ENCODE data around the gene SLC7A6.
"Not testable (repeated sequence)": the region's sequence is repeated elsewhere in the genome, so short reads cannot be mapped to it uniquely, and the experiment has no call there.

The SLC7A6 gene

GRCh38 chr16:68288796-68289195, 24.5 kb downstream of the SLC7A6 start:
- not testable (repeated sequence) for H3K9me3 Mint-ChIP-seq; DNase-seq (ENCODE audit: low spot score in 2 of 2); H3K4me3 Mint-ChIP-seq; H3K27me3 Mint-ChIP-seq; H3K27ac Mint-ChIP-seq; ATAC-seq (ENCODE audit: low read depth)
- peaks cover 53% of the 10 kb centered on the region for H3K4me1 Mint-ChIP-seq
- peaks cover 34% of the 10 kb centered on the region for H3K36me3 Mint-ChIP-seq

- Mint-ChIP-seq H3K27ac (peak overlapping the region; percentile 87), H3K36me3 (peaks cover 37% of the 10 kb centered on the region), H3K27me3 (no peaks in the 10 kb centered on the region), H3K4me1 (peaks cover 52% of the 10 kb centered on the region), H3K4me3 (peak overlapping the region; percentile 52), H3K9me3 (no peaks in the 10 kb centered on the region)
- ATAC-seq (ENCODE audit: low read depth) = no peak
- no peak for DNase-seq (ENCODE audit: low spot score in 2 of 2)
Measured at GRCh38 chr16:68289202-68289601, 24.9 kb downstream of the SLC7A6 start.

- Mint-ChIP-seq H3K36me3 (peaks cover 40% of the 10 kb centered on the region), H3K27ac (peak overlapping the region; percentile 87), H3K27me3 (no peaks in the 10 kb centered on the region), H3K4me3 (peak overlapping the region; percentile 52), H3K9me3 (no peaks in the 10 kb centered on the region), H3K4me1 (peaks cover 48% of the 10 kb centered on the region)
- DNase-seq (ENCODE audit: low spot score in 2 of 2) (peak; percentile 67 to 72), ATAC-seq (ENCODE audit: low read depth) (peak; percentile 85)
Measured at GRCh38 chr16:68289621-68290329, 25.4 kb downstream of the SLC7A6 start.

- DNase-seq (ENCODE audit: low spot score in 2 of 2) (no peak), ATAC-seq (ENCODE audit: low read depth) (no peak)
- H3K4me1 Mint-ChIP-seq = peaks cover 44% of the 10 kb centered on the region
- H3K9me3 Mint-ChIP-seq = no peaks in the 10 kb centered on the region
- peak overlapping the region; percentile 87 for H3K27ac Mint-ChIP-seq
- no peaks in the 10 kb centered on the region for H3K27me3 Mint-ChIP-seq
- H3K4me3 Mint-ChIP-seq = peak overlapping the region; percentile 19
- H3K36me3 Mint-ChIP-seq = peaks cover 40% of the 10 kb centered on the region
Measured at GRCh38 chr16:68290450-68290849, 26.1 kb downstream of the SLC7A6 start.

GRCh38 chr16:68291227-68291626, 26.9 kb downstream of the SLC7A6 start:
- no peak overlapping the region for H3K4me3 Mint-ChIP-seq

GRCh38 chr16:68292425-68292824, 28.1 kb downstream of the SLC7A6 start:
- H3K27ac Mint-ChIP-seq = no peak overlapping the region
- peaks cover 37% of the 10 kb centered on the region for H3K36me3 Mint-ChIP-seq
- no peak overlapping the region for H3K4me3 Mint-ChIP-seq
- DNase-seq (ENCODE audit: low spot score in 2 of 2) = no peak
- peaks cover 34% of the 10 kb centered on the region for H3K4me1 Mint-ChIP-seq
- no peaks in the 10 kb centered on the region for H3K27me3 Mint-ChIP-seq
- H3K9me3 Mint-ChIP-seq = no peaks in the 10 kb centered on the region
- no peak for ATAC-seq (ENCODE audit: low read depth)

More at GRCh38 chr16:68291227-68291626, 26.9 kb downstream of the SLC7A6 start:
- Mint-ChIP-seq H3K9me3 (no peaks in the 10 kb centered on the region), H3K36me3 (peaks cover 39% of the 10 kb centered on the region), H3K27ac (peak overlapping the region; percentile 87), H3K27me3 (no peaks in the 10 kb centered on the region), H3K4me1 (peaks cover 42% of the 10 kb centered on the region)
- DNase-seq (ENCODE audit: low spot score in 2 of 2) (no peak), ATAC-seq (ENCODE audit: low read depth) (no peak)

- H3K27ac Mint-ChIP-seq = peak overlapping the region; percentile 63
Measured at GRCh38 chr16:68296291-68296690, 32.0 kb downstream of the SLC7A6 start.

GRCh38 chr16:68296693-68297092, 32.4 kb downstream of the SLC7A6 start:
- peaks cover 33% of the 10 kb centered on the region for H3K36me3 Mint-ChIP-seq
- H3K4me1 Mint-ChIP-seq = peaks cover 15% of the 10 kb centered on the region
- ATAC-seq (ENCODE audit: low read depth) (no peak), DNase-seq (ENCODE audit: low spot score in 2 of 2) (no peak)
- H3K4me3 Mint-ChIP-seq = no peak overlapping the region
- no peaks in the 10 kb centered on the region for H3K9me3 Mint-ChIP-seq
- peak overlapping the region; percentile 63 for H3K27ac Mint-ChIP-seq
- no peaks in the 10 kb centered on the region for H3K27me3 Mint-ChIP-seq

More at GRCh38 chr16:68296291-68296690, 32.0 kb downstream of the SLC7A6 start:
- DNase-seq (ENCODE audit: low spot score in 2 of 2) = no peak
- peaks cover 35% of the 10 kb centered on the region for H3K36me3 Mint-ChIP-seq
- ATAC-seq (ENCODE audit: low read depth) = no peak
- H3K9me3 Mint-ChIP-seq = no peaks in the 10 kb centered on the region
- no peak overlapping the region for H3K4me3 Mint-ChIP-seq
- no peaks in the 10 kb centered on the region for H3K27me3 Mint-ChIP-seq
- H3K4me1 Mint-ChIP-seq = peaks cover 19% of the 10 kb centered on the region

GRCh38 chr16:68297908-68298307, 33.6 kb downstream of the SLC7A6 start:
- no peak for DNase-seq (ENCODE audit: low spot score in 2 of 2)
- no peak for ATAC-seq (ENCODE audit: low read depth)
- peaks cover 18% of the 10 kb centered on the region for H3K4me1 Mint-ChIP-seq
- H3K27ac Mint-ChIP-seq = peak overlapping the region; percentile 24
- H3K36me3 Mint-ChIP-seq = peaks cover 39% of the 10 kb centered on the region
- no peaks in the 10 kb centered on the region for H3K27me3 Mint-ChIP-seq
- H3K4me3 Mint-ChIP-seq = no peak overlapping the region
- H3K9me3 Mint-ChIP-seq = no peaks in the 10 kb centered on the region

GRCh38 chr16:68298312-68298711, 34.0 kb downstream of the SLC7A6 start:
- H3K9me3 Mint-ChIP-seq = no peaks in the 10 kb centered on the region

GRCh38 chr16:68298907-68299561, 34.7 kb downstream of the SLC7A6 start:
- no peak for DNase-seq (ENCODE audit: low spot score in 2 of 2)
- H3K36me3 Mint-ChIP-seq = peaks cover 37% of the 10 kb centered on the region

More at GRCh38 chr16:68298312-68298711, 34.0 kb downstream of the SLC7A6 start:
- peak overlapping the region; percentile 24 for H3K27ac Mint-ChIP-seq
- no peak for ATAC-seq (ENCODE audit: low read depth)
- DNase-seq (ENCODE audit: low spot score in 2 of 2) = no peak
- peaks cover 18% of the 10 kb centered on the region for H3K4me1 Mint-ChIP-seq
- no peaks in the 10 kb centered on the region for H3K27me3 Mint-ChIP-seq
- H3K4me3 Mint-ChIP-seq = no peak overlapping the region
- peaks cover 38% of the 10 kb centered on the region for H3K36me3 Mint-ChIP-seq

GRCh38 chr16:68299571-68300453, 35.5 kb downstream of the SLC7A6 start:
- DNase-seq (ENCODE audit: low spot score in 2 of 2) (no peak), ATAC-seq (ENCODE audit: low read depth) (no peak)
- Mint-ChIP-seq H3K9me3 (no peaks in the 10 kb centered on the region), H3K36me3 (peaks cover 32% of the 10 kb centered on the region), H3K27ac (peak overlapping the region; percentile 70), H3K4me1 (peaks cover 10% of the 10 kb centered on the region), H3K4me3 (no peak overlapping the region), H3K27me3 (no peaks in the 10 kb centered on the region)

More at GRCh38 chr16:68298907-68299561, 34.7 kb downstream of the SLC7A6 start:
- ATAC-seq (ENCODE audit: low read depth) = no peak
- Mint-ChIP-seq H3K4me1 (peaks cover 13% of the 10 kb centered on the region), H3K9me3 (no peaks in the 10 kb centered on the region), H3K27ac (peak overlapping the region; percentile 70), H3K27me3 (no peaks in the 10 kb centered on the region), H3K4me3 (no peak overlapping the region)

- Mint-ChIP-seq H3K36me3 (peaks cover 32% of the 10 kb centered on the region), H3K9me3 (no peaks in the 10 kb centered on the region), H3K27ac (peak overlapping the region; percentile 21), H3K4me3 (no peak overlapping the region), H3K27me3 (no peaks in the 10 kb centered on the region), H3K4me1 (peaks cover 13% of the 10 kb centered on the region)
- ATAC-seq (ENCODE audit: low read depth) (no peak), DNase-seq (ENCODE audit: low spot score in 2 of 2) (no peak)
Measured at GRCh38 chr16:68300734-68301459, 36.6 kb downstream of the SLC7A6 start.
